SK-N-MC (cell line): ENCODE data around the gene DCHS1.

Experiments
- EZH2 ChIP-seq: fragments of 200-600 bp; sonication (generic); IDR thresholded peaks from one replicate; pipeline ENCODE4 v1.6.1; 2017; ENCODE audit warnings: antibody characterized with exemption
- FOXP2 ChIP-seq: optimal IDR thresholded peaks from 2 replicates; pipeline ENCODE3; 2011; ENCODE audit warnings: mild to moderate bottlenecking, moderate library complexity; ENCODE audit not compliant: insufficient read depth; ENCODE audit errors: extremely low read length, control extremely low read depth
- POLR2AphosphoS5 ChIP-seq: IDR thresholded peaks from 2 replicates; pipeline ENCODE4 v1.6.1; 2012; ENCODE audit warnings: mild to moderate bottlenecking, low read depth, low read length, borderline replicate concordance

DNA sequence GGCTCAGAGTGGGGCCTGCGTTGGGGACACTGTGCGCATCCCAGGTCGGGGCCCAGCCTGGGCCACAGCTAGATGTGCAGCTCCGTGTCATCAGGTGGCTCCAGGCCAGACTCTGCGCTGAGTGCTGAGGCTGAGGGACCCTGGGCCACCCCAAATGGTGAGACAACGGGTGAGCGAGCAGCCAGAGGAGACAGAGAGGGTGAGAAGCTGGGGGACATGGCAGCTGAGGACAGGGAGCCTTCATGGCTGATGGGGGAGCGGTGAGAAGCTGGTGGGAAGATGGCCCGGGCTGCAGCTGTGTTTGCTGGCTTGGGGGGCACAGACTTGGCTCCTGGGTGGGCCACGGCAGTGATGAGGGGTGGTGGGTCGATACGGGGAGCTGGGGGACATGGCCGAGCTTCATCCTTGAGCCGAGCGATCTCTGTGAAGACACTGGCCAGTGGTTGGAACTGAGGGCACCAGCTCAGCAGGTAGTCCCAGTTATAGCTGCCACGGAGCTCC is 33.8 kb downstream of the DCHS1 start:
- no peak for TF ChIP-seq POLR2AphosphoS5
- no peak for TF ChIP-seq EZH2
- no peak for TF ChIP-seq FOXP2
